Measurements from ENCODE around the gene FHIT.

The FHIT gene

DNA sequence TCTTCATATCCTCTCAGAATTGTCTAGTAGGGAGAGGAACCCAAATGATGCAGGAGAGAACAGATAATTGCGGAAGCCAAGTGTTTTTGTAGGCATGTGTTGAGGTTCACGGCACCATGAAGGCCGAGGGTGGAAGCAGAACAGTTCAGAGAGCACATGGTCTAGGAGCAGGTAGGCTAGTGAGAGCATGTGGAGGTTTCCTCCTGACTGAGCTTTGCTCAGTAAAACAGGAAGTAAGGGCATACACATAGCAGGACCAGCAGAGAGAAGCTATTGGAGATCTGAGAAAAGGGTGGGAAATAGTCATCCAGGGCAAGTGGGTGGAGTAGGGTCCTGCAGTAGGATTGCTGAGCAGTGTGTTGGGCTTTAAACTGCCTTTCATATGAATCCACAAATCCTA lies 491.1 kb downstream of the FHIT start:
- DNase-seq (ENCODE audit: low spot score): no peak

DNA sequence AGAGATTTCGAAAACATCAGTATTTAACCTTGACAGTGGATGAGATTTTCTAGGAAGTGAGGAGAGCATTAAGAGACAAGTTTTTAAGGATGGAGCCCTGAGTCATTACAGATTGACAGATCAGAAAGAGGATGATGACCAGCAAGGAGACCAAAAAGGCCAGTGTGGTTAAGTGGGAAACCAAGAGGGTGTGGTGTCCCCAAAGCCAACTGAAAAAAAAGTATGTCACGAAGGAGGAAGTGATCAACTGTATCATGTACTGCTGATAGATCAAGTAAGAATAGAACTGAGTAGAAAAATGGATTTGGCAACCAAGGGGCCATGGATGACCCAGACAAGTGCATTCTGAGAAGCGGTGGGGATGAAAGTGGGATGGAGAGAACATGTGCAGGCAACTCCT lies 491.8 kb downstream of the FHIT start:
- no peak for DNase-seq (ENCODE audit: low spot score)

- no peak for DNase-seq (ENCODE audit: low spot score)
Observed at GRCh38 chr3:60758831-60759230, 492.4 kb downstream of the FHIT start.

DNA sequence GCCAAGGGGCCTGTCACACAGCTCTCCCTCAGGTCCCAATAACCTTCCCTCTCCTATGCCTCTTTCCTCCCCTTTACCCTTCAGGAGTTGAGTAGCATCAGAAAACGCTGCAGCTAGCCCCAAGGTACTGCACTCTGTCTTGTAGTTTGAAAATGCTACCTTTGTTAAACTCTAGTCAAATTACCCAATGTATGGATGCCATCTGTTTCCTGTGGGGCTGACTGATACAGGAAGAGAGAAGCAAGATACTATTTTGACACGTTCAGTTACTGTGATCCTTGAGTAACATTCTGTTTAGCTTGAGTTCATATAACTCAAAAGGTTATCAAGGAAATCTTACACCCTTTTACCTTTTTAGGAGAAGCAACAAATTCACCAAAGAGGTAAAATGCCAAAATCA lies 493.1 kb downstream of the FHIT start:
- no peak for DNase-seq (ENCODE audit: low spot score)

- no peak for DNase-seq (ENCODE audit: low spot score)
Observed at GRCh38 chr3:60757724-60758123, 493.5 kb downstream of the FHIT start.

DNA sequence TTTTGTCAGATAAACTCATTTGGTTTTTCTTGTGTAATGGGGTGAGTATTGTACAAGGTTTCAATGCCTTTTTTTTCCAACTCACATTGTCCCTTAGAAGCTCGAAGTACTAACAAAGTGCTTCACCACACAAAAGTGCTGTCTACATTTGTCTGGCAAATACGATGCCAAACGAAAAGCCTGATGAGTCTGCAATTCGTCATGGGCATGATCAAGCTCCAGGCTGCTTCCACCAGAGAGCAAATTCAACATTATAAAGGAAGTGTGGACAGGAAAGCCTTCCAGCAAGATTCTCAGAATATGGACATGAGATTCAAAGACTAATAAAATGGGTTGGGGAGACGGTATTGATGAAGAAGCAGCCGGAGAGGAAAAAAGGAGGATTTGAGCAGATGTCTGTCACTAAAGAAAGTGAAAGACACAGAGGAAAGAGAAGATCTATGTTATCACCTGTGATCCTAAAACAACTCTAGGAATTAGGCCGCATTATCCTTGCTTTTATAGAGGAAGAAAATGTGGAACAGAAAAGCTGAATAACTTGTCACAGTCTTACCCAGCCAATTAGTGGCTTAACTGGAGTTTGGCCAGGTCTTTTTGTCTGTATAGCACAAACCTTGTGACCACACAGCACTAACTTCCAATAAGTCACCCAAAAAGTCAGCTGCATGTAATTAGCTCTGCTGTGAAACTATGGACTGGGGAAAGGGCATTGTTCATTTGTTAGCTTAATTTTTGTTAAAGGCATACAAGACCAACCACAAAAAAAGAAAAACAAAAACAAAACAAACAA lies 494.8 kb downstream of the FHIT start:
- no peak for DNase-seq (ENCODE audit: low spot score)

DNA sequence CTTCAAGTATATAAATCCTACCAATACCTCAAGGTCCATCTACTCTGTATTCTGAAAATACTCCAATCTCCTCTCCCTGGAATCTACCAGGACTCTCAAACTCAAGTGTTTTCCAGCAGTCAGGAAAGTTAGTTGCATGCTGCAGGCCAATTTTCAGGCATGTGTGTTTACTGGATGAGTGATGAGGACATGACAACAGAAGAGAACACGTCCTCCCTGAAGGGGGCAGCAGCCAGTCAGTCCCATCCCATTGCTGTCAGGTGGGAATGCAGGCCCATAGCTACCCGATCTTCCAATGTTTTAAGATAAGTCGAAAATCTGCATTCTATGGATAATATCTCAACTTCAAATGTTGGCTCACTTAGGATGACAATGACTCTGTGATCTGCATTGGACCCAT lies 496.2 kb downstream of the FHIT start:
- no peak for DNase-seq (ENCODE audit: low spot score)

DNA sequence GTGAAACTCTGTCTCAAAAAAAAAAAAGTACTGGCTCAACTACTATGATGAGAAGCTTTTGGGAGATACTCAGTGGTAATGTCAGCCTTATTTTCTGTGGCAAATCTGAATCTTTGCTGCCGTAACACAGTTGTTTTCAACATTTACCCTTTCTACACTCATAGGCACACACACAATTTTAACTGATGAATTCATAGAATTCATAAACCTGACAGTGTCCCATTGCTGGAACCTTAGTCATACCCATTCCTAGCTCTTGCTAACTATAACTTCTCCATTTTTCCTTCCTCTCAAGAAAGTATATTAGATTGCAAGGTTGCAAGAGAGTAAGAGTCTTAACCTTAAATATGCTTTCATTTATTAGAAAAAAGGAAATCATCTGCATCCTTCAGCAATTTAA lies 496.6 kb downstream of the FHIT start:
- no peak for DNase-seq (ENCODE audit: low spot score)

DNA sequence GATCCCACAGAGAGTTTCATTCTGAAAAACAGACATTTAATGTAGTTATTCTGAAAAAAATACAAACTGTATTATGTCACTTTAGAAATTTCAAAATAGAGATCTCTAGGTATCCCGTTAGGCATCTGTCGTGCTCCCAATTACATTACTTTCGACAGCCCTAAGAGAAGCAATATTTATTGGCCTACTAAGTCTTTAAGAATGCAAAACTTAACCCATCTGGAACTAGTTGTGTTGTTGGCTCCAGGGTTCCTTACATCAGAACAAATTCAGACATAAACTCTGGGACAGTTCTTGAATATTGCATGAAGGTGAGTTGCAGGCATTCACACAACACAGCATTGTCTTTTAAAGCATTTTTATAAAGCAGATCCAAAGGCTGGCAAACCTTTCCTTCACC lies 498.4 kb downstream of the FHIT start:
- no peak for DNase-seq (ENCODE audit: low spot score)

DNA sequence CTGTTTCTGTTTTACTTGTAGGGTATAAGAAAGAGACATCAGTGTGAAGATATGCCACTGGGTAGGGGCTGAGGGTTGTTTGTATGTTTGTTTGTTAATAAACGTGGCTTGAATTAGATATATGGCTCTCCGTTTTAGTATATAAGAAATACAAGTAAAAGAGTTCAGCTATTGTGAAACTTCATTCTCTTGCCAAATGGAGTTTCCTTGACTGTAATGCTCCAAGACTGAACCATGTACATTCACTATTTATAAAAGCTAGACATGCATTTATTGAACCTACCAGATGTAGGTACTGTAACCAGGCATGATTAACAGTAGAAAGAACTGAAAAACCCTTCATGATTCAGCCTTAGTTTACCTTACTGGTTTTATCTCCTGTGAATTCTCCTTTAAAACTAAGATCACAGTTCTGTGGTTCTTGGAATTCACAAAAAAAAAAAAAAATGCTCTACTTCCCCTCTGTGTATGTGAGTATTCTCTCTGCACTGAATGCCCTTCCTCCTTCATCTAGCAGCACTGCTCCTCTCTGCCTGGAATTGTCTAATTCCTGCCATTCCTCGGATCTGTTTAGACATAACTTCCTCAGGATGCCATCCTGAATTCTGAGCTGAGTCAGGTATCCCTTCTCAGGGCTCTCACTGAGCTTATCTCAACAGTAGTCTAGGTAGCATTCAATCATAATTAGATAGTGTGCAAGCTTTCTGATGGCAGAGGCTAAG lies 504.4 kb downstream of the FHIT start:
- no peak for DNase-seq (ENCODE audit: low spot score)

- no peak for DNase-seq (ENCODE audit: low spot score)
Observed at GRCh38 chr3:60746043-60746638, 505.1 kb downstream of the FHIT start.

DNA sequence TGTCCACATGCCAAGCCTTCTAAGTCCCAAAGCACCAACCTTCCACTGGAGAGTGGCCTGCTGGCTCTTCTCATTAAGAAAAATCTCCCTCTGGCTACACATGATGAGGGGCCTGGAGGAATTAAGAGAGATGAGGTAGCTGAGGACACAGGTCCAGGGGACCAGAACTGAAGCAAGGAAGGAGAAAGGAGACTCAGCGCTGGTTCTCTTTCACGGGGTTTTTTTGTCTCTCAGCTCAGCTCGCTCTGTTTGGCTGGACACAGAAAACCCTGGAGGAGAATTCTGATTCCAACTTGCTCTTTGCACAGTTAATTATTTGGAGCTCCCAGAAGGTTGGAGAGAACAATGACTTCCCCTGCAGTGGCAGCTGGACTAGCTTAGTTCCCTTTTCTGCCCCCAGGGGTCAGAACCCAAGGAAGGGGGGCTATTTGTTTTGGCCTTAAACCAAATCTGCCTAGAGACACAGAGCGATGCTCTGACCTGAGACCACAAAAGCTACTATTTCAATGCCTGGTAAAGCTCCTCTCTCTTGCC lies 507.6 kb downstream of the FHIT start:
- DNase-seq (ENCODE audit: low spot score): peak; percentile 2

GRCh38 chr3:60742606-60743145 lies 508.6 kb downstream of the FHIT start:
- DNase-seq (ENCODE audit: low spot score): no peak

DNA sequence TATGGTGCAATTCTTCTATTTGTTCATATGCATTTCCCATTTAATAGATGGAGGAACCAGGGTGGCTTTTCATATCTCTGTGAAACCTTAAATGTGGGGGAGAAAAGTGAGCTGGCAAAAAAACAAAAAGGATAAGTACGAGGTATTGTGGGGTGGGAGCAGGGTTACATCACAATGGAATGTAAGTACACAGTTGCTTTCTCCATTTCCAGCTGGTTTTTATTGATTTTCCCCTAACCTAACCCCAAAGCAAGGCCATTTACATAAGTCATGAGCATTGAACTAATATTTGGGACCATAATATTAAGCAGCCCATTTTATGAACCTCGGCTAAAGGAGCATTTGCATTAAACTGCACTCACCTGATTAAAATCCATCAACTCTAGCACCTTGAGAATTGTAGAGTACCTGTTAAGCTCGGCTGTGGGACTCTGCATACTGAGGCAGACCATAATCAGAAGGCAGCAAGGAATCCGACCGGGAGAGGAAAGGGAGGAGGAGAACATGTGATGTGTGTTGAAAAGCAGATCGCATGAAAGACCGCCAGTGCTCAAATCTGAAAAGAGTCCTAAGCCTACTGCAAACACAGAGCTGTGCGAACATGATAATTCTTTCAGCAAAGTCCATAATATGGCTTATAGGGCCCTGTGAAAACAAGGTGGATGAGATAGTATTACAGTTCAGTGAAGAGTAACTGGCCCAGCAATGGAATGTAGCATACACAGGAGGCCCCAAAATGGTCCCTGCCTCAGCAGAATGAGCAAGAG lies 513.4 kb downstream of the FHIT start:
- no peak for DNase-seq (ENCODE audit: low spot score)

GRCh38 chr3:60730371-60730770 lies 520.9 kb downstream of the FHIT start:
- DNase-seq (ENCODE audit: low spot score): no peak

GRCh38 chr3:60729056-60729455 lies 522.2 kb downstream of the FHIT start:
- no peak for DNase-seq (ENCODE audit: low spot score)

GRCh38 chr3:60728006-60728405 lies 523.2 kb downstream of the FHIT start:
- DNase-seq (ENCODE audit: low spot score): no peak

- DNase-seq (ENCODE audit: low spot score): no peak
Observed at GRCh38 chr3:60720736-60721135, 530.5 kb downstream of the FHIT start.

GRCh38 chr3:60716573-60716972 lies 534.7 kb downstream of the FHIT start:
- no peak for DNase-seq (ENCODE audit: low spot score)

GRCh38 chr3:60708191-60708975 lies 542.9 kb downstream of the FHIT start:
- no peak for DNase-seq (ENCODE audit: low spot score)

DNA sequence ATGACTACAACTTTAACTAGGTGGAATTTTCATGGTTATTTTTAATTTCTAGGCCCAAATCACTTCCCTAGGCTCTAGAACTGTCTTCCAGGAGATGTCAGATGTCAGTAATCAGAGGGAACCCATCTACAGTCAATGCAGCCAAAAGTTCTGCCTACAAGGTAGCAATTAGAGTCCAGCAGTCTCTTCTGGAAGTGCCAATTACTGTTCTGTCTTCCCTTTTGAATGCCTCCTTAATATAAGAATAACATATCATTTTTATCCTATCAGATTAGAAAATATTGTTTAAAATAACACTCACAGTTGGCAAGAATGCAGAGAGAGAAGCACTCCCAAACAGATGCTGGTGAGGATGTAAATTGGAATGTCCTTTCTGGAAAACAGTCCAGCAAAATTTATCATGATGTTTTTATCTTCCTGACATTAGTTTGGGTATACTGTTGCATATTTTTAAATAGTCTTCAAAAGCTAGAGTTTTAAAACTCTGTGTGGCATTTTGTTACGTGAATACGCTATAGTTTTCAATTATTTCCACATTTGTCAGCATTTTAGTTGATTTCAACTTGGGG lies 543.7 kb downstream of the FHIT start:
- no peak for DNase-seq (ENCODE audit: low spot score)
